K562 (cell line): ENCODE results near the gene KIF23. TPM values are rescaled to one million over a fixed set of nuclear protein-coding genes. Genes with fewer than 3 reads are reported as not detected.
A peak's percentile ranks its signal among the peaks of the same experiment; 100 is the strongest.

Experiments
- AFF4 ChIP-seq: sonication (generic); formaldehyde crosslinking; IDR thresholded peaks from 2 replicates; pipeline ENCODE4 v1.8.0; 2023; ENCODE audit warnings: mild to moderate bottlenecking, missing genetic modification reagents
- ATF3 ChIP-seq, 2 experiments: fragments of 450-650 bp in 1 of 2; sonication (generic) in 1 of 2; formaldehyde crosslinking in 1 of 2; IDR thresholded peaks in 1 of 2; conservative IDR thresholded peaks in 1 of 2; 2 replicates each; pipeline versions ENCODE4 v1.6.1 to v1.8.1; 2016 to 2023; ENCODE audit warnings: mild to moderate bottlenecking in 2 of 2, moderate library complexity in 2 of 2, inconsistent platforms in 1 of 2, missing genetic modification reagents in 1 of 2
- FOXM1 ChIP-seq, 2 experiments: fragments of 450-650 bp in 1 of 2; sonication (generic) in 1 of 2; formaldehyde crosslinking in 1 of 2; IDR thresholded peaks; 2 replicates each; pipeline versions ENCODE4 v1.6.1 to v1.9.0; 2017 to 2022; ENCODE audit warnings: low read depth in 2 of 2, mild to moderate bottlenecking in 2 of 2, missing genetic modification reagents in 1 of 2, moderate library complexity in 1 of 2
- FOXP1 ChIP-seq: sonication (generic); formaldehyde crosslinking; IDR thresholded peaks from 2 replicates; pipeline ENCODE4 v1.8.0; 2022; ENCODE audit warnings: mild to moderate bottlenecking, missing genetic modification reagents
- MTA2 ChIP-seq: fragments of 450-650 bp; IDR thresholded peaks from 2 replicates; pipeline ENCODE4 v1.6.1; 2016; ENCODE audit warnings: low read depth
- RNF2 ChIP-seq: sonication (generic); IDR thresholded peaks from 2 replicates; pipeline ENCODE4 v1.6.1; 2016
- SMARCE1 ChIP-seq: fragments of 450-650 bp; IDR thresholded peaks from 2 replicates; pipeline ENCODE4 v1.7.1; 2016; ENCODE audit warnings: mild to moderate bottlenecking
- SNIP1 ChIP-seq: fragments of 450-650 bp; IDR thresholded peaks from 2 replicates; pipeline ENCODE4 v1.7.1; 2017; ENCODE audit warnings: low read depth, mild to moderate bottlenecking
- TAF7 ChIP-seq: fragments of 450-650 bp; IDR thresholded peaks from 2 replicates; pipeline ENCODE4 v1.6.1; 2016; ENCODE audit warnings: missing genetic modification characterization, missing compliant biosample characterization
- YY1 ChIP-seq, 3 experiments: IDR thresholded peaks; 2 replicates each; pipeline ENCODE4 v1.6.1; 2011; ENCODE audit warnings: low read length in 2 of 3, mild to moderate bottlenecking in 2 of 3, moderate library complexity in 2 of 3, borderline replicate concordance in 1 of 3, control low read depth in 1 of 3, low read depth in 1 of 3; ENCODE audit not compliant: insufficient read depth in 3 of 3, insufficient replicate concordance in 2 of 3, control insufficient read depth in 1 of 3, insufficient read length in 1 of 3; ENCODE audit errors: extremely low read depth in 1 of 3
- ZNF280B ChIP-seq: fragments of 250-450 bp; sonication (Bioruptor Pico); IDR thresholded peaks from 2 replicates; pipeline ENCODE4 v1.5.1; 2021; ENCODE audit warnings: mild to moderate bottlenecking
- ZNF449 ChIP-seq: fragments of 250-450 bp; sonication (Bioruptor Pico); IDR thresholded peaks from 2 replicates; pipeline ENCODE4 v1.8.0; 2022; ENCODE audit warnings: moderate library complexity, mild to moderate bottlenecking, inconsistent platforms
- ZNF707 ChIP-seq: fragments of 250-450 bp; sonication (Bioruptor Pico); conservative IDR thresholded peaks from 2 replicates; pipeline ENCODE4 v1.8.0; 2022; ENCODE audit warnings: inconsistent platforms, mild to moderate bottlenecking, moderate library complexity
- polyA plus RNA-seq, 8 experiments: library from polyadenylated mRNA; depleted of rRNA in 4 of 8; stranded (reverse) in 5 of 8; unstranded in 3 of 8; fragments of >200 nt; fragmentation: Nextera tagmentation in 2 of 8; fragmentation: Illumina TruSeq in 1 of 8; extraction: Ambion mirVana in 2 of 8; extraction: Trizol in 1 of 8; gene quantifications; 2 replicates each; pipeline versions ENCODE4 v1.2.1 to v1.2.3, GENCODE V29; 2011 to 2014; ENCODE audit warnings: inconsistent platforms in 1 of 8, missing spikeins in 1 of 8
- total RNA-seq, 7 experiments: library from RNA; depleted of rRNA in 6 of 7; stranded (reverse); fragments of >200 nt in 6 of 7; fragmentation: Illumina TruSeq in 2 of 7; extraction: Trizol in 2 of 7; gene quantifications; 2 replicates each; pipeline versions ENCODE4 v1.2.1 to v1.2.3, GENCODE V29; 2011 to 2021; ENCODE audit warnings: low replicate concordance in 1 of 7

KIF23 gene
- total and polyA plus RNA-seq, 9 of the 15 experiments (the other 6 are each of a cell fraction or from before 2014, with no cell fraction given): 29.4 to 58.2 (median 41.9) TPM

GRCh38 chr15:69468241-69469121 lies 54.3 kb downstream of the KIF23 start (continued):
- no peak for TF ChIP-seq TAF7 (tag)
- TF ChIP-seq ZNF280B: no peak
- TF ChIP-seq FOXP1 (CRISPR knock-in tag): no peak
- peak in 1 of 3 experiments; percentile 74 for TF ChIP-seq YY1 (IDR thresholded peaks at IDR 0.05; ENCODE audit: borderline replicate concordance in 1 of 3, control insufficient read depth in 1 of 3, extremely low read depth in 1 of 3, insufficient read depth in 3 of 3, insufficient read length in 1 of 3, insufficient replicate concordance in 2 of 3, low read depth in 1 of 3, low read length in 2 of 3)
- TF ChIP-seq SMARCE1: peak; percentile 62; the same call in 1 of the 2 replicates
- no peak for TF ChIP-seq RNF2
- peak; percentile 70 for TF ChIP-seq ATF3 (IDR thresholded peaks at IDR 0.05)
- no peak for TF ChIP-seq ATF3 (CRISPR knock-in tag; conservative IDR thresholded peaks at IDR 0.05)
- no peak for TF ChIP-seq AFF4
- no peak for TF ChIP-seq ZNF449 (CRISPR knock-in tag)
- TF ChIP-seq MTA2: no peak
- no peak for TF ChIP-seq ZNF707 (CRISPR knock-in tag)
- TF ChIP-seq FOXM1 (IDR thresholded peaks at IDR 0.05; ENCODE audit: low read depth): no peak
- no peak for TF ChIP-seq FOXM1 (CRISPR knock-in tag; IDR thresholded peaks at IDR 0.05; ENCODE audit: low read depth)
- TF ChIP-seq SNIP1: no peak
